Testis (tissue), 2 donors: ENCODE data around the gene PML.

ENCODE experiments used
- POLR2A ChIP-seq: fragments of 450-650 bp; IDR thresholded peaks from one replicate; pipeline ENCODE4 v1.6.1; 2017; ENCODE audit warnings: antibody characterized with exemption, mild to moderate bottlenecking, moderate library complexity
- TF ChIP-seq, protein P1 (sequence below), 3 experiments: fragments of 450-650 bp in 2 of 3; fragments of 200-600 bp in 1 of 3; sonication (generic) in 1 of 3; IDR thresholded peaks; one replicate each; pipeline ENCODE4 v1.5.1; 2016 to 2019; ENCODE audit warnings: antibody characterized with exemption in 3 of 3, mild to moderate bottlenecking in 2 of 3, moderate library complexity in 1 of 3

GRCh38 chr15:74045636-74046274, 51.2 kb downstream of the PML start:
- TF ChIP-seq, protein P1, sequence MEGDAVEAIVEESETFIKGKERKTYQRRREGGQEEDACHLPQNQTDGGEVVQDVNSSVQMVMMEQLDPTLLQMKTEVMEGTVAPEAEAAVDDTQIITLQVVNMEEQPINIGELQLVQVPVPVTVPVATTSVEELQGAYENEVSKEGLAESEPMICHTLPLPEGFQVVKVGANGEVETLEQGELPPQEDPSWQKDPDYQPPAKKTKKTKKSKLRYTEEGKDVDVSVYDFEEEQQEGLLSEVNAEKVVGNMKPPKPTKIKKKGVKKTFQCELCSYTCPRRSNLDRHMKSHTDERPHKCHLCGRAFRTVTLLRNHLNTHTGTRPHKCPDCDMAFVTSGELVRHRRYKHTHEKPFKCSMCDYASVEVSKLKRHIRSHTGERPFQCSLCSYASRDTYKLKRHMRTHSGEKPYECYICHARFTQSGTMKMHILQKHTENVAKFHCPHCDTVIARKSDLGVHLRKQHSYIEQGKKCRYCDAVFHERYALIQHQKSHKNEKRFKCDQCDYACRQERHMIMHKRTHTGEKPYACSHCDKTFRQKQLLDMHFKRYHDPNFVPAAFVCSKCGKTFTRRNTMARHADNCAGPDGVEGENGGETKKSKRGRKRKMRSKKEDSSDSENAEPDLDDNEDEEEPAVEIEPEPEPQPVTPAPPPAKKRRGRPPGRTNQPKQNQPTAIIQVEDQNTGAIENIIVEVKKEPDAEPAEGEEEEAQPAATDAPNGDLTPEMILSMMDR (IDR thresholded peaks at IDR 0.05), result no peak
- no peak for TF ChIP-seq POLR2A
